PC-3 (cell line): ENCODE data around the gene SLC25A51. TPM values are rescaled to one million over a fixed set of nuclear protein-coding genes. Genes with fewer than 3 reads are reported as not detected.
A peak's percentile ranks its signal among the peaks of the same experiment; 100 is the strongest.

Experiments
- ATAC-seq: fragments of 200-7000 bp; cut with Tn5 transposase; 2 replicates; pipeline ENCODE4 v1.9.1; 2020; ENCODE audit warnings: mild to moderate bottlenecking, moderate library complexity
- BruUV-seq: library from RNA; stranded (reverse); fragments of 400-500 nt; replicated peaks from 2 replicates; lab custom pipeline; 2021; lab: Mats Ljungman, UMichigan
- CTCF ChIA-PET: fragments of 300-600 bp; sonication (Branson Sonifier 250); formaldehyde crosslinking; loops from one replicate; lab custom pipeline; 2022; ENCODE audit warnings: antibody characterized with exemption; lab: Charles Lee
- POLR2A ChIA-PET: fragments of 300-600 bp; sonication (Branson Sonifier 250); formaldehyde crosslinking; loops from one replicate; lab custom pipeline; 2022; ENCODE audit warnings: antibody characterized with exemption; ENCODE audit not compliant: unreplicated experiment; lab: Charles Lee
- DNase-seq: peaks from one replicate; pipeline ENCODE4 v3.0.0-alpha.2; 2015
- H2AFZ ChIP-seq: fragments of 300-600 bp; sonication (generic); 2 replicates; pipeline ENCODE4 v1.6.0; 2016; ENCODE audit warnings: antibody characterized with exemption, low read length
- H3F3A ChIP-seq: fragments of 300-600 bp; sonication (generic); one replicate; pipeline ENCODE4 v1.6.0; 2017; ENCODE audit warnings: antibody characterized with exemption, low read length, control low read depth, mild to moderate bottlenecking; ENCODE audit not compliant: unreplicated experiment
- H3K27ac ChIP-seq: fragments of 300-600 bp; sonication (generic); 2 replicates; pipeline ENCODE4 v1.5.1; 2016; ENCODE audit warnings: mild to moderate bottlenecking, low read length
- H3K27me3 ChIP-seq: fragments of 300-600 bp; sonication (generic); 2 replicates; pipeline ENCODE4 v1.6.1; 2016; ENCODE audit warnings: low read length, mixed read lengths
- H3K36me3 ChIP-seq: fragments of 300-600 bp; sonication (generic); 2 replicates; pipeline ENCODE4 v1.6.1; 2016; ENCODE audit warnings: low read depth, mixed run types, low read length, mixed read lengths
- H3K4me1 ChIP-seq: fragments of 300-600 bp; sonication (generic); 2 replicates; pipeline ENCODE4 v1.5.1; 2016; ENCODE audit warnings: low read length; ENCODE audit not compliant: insufficient read depth
- H3K4me2 ChIP-seq: fragments of 300-600 bp; sonication (generic); 2 replicates; pipeline ENCODE4 v1.6.0; 2016; ENCODE audit warnings: low read length
- H3K4me3 ChIP-seq: fragments of 300-600 bp; sonication (generic); 2 replicates; pipeline ENCODE4 v1.5.1; 2016; ENCODE audit warnings: mild to moderate bottlenecking, low read length, mixed read lengths
- H3K79me2 ChIP-seq: fragments of 300-600 bp; sonication (generic); 2 replicates; pipeline ENCODE4 v1.6.1; 2017; ENCODE audit warnings: low read length, mixed read lengths
- H3K9ac ChIP-seq: fragments of 300-600 bp; sonication (generic); 2 replicates; pipeline ENCODE4 v1.6.0; 2016; ENCODE audit warnings: mild to moderate bottlenecking, low read length
- H3K9me2 ChIP-seq: fragments of 300-600 bp; sonication (generic); replicated peaks from 2 replicates; pipeline ENCODE4 v1.6.1; 2016; ENCODE audit warnings: mixed run types, low read length, mixed read lengths
- H3K9me3 ChIP-seq: fragments of 300-600 bp; sonication (generic); 2 replicates; pipeline ENCODE4 v1.6.1; 2016; ENCODE audit warnings: low read length, mixed read lengths
- H4K20me1 ChIP-seq: fragments of 300-600 bp; sonication (generic); 2 replicates; pipeline ENCODE4 v1.6.1; 2016; ENCODE audit warnings: low read length, mixed read lengths
- CTCF ChIP-seq: fragments of 300-600 bp; sonication (generic); conservative IDR thresholded peaks from 2 replicates; pipeline ENCODE4 v1.5.1; 2017; ENCODE audit warnings: antibody characterized with exemption, low read depth, mild to moderate bottlenecking, low read length
- EZH2 ChIP-seq: fragments of 300-600 bp; sonication (generic); IDR thresholded peaks from one replicate; pipeline ENCODE4 v1.6.1; 2017; ENCODE audit warnings: antibody characterized with exemption, mild to moderate bottlenecking, low read length; ENCODE audit not compliant: unreplicated experiment
- EZH2phosphoT487 ChIP-seq: fragments of 300-600 bp; sonication (generic); IDR thresholded peaks from 2 replicates; pipeline ENCODE4 v1.6.1; 2018; ENCODE audit warnings: mild to moderate bottlenecking, antibody characterized with exemption, low read length, borderline replicate concordance
- intact Hi-C: fragments of 100-400 bp; cut with micrococcal nuclease; formaldehyde crosslinking; loops from 2 replicates; pipeline ENCODE4 v1.9.0; 2023
- total RNA-seq: library from RNA; depleted of rRNA; stranded (reverse); fragments of >200 nt; gene quantifications from 2 replicates; pipeline ENCODE4 v1.2.3, GENCODE V29; 2014

The SLC25A51 gene
- total RNA-seq, 1 experiment from 2014 or later = 24.1 TPM

GRCh38 chr9:37902796-37903646 lies 906 bp downstream of the SLC25A51 start:
- ChIA-PET POLR2A (interaction anchor here (0.6 kb wide), 1 partner anchor 118 kb away, joined by 3 read pairs; the partner anchor contains the start of gene EXOSC3), CTCF (interaction anchor here (0.6 kb wide), 1 partner anchor 534 kb away, joined by 3 read pairs; no protein-coding TSS in a partner anchor)
- no peaks in the 10 kb centered on the region for H3F3A ChIP-seq
- peak overlapping the region; percentile 96 for H3K4me2 ChIP-seq
- H3K79me2 ChIP-seq = peaks cover 32% of the 10 kb centered on the region
- H3K27me3 ChIP-seq = no peaks in the 10 kb centered on the region
- TF ChIP-seq EZH2phosphoT487 (no peak), EZH2 (no peak), CTCF (no peak)
- H3K9me2 ChIP-seq = no peaks in the 10 kb centered on the region
- peak overlapping the region; percentile 93 for H3K4me3 ChIP-seq
- intact Hi-C loops = loop anchor here (1.0 to 10.0 kb wide), 2 partner anchors 156 to 418 kb away; partner anchors contain the start of gene POLR1E
- ATAC-seq (peak; percentile 4), DNase-seq (peak; percentile 50)
- H4K20me1 ChIP-seq = peaks cover 11% of the 10 kb centered on the region; the same call in 1 of the 2 replicates
- peaks cover 4% of the 10 kb centered on the region; the same call in 1 of the 2 replicates for H3K36me3 ChIP-seq
- peak overlapping the region; percentile 94 for H2AFZ ChIP-seq
- H3K27ac ChIP-seq = peak overlapping the region; percentile 71
- TSS peak; percentile 36 for BruUV-seq
- H3K9me3 ChIP-seq = no peaks in the 10 kb centered on the region
- H3K9ac ChIP-seq = peak overlapping the region; percentile 88
- H3K4me1 ChIP-seq = peaks cover 18% of the 10 kb centered on the region

GRCh38 chr9:37902131-37902530 lies 1.8 kb downstream of the SLC25A51 start:
- H2AFZ ChIP-seq = no peak overlapping the region
- ChIA-PET CTCF (no interaction called here), POLR2A (no interaction called here)
- peaks cover 32% of the 10 kb centered on the region for H3K79me2 ChIP-seq
- intact Hi-C loops = loop anchor here (10.0 kb wide), 1 partner anchor 417 kb away; the partner anchor contains the start of gene POLR1E
- no peak for DNase-seq
- H4K20me1 ChIP-seq = peaks cover 11% of the 10 kb centered on the region; the same call in 1 of the 2 replicates
- H3K9me2 ChIP-seq = no peaks in the 10 kb centered on the region
- peaks cover 18% of the 10 kb centered on the region for H3K4me1 ChIP-seq
- TF ChIP-seq EZH2 (no peak), EZH2phosphoT487 (no peak), CTCF (no peak)
- H3K27me3 ChIP-seq = no peaks in the 10 kb centered on the region
- H3K27ac ChIP-seq = no peak overlapping the region
- peak overlapping the region; percentile 93 for H3K4me3 ChIP-seq
- peaks cover 4% of the 10 kb centered on the region; the same call in 1 of the 2 replicates for H3K36me3 ChIP-seq
- peak overlapping the region; percentile 88 for H3K9ac ChIP-seq
- H3F3A ChIP-seq = no peaks in the 10 kb centered on the region
- no peak for ATAC-seq
- no peaks in the 10 kb centered on the region for H3K9me3 ChIP-seq
- peak overlapping the region; percentile 96 for H3K4me2 ChIP-seq
- BruUV-seq = no TSS peak
